HG02981 (cell line): Measurements from ENCODE around the gene PDE4D.
"Not testable (repeated sequence)": the region's sequence is repeated elsewhere in the genome, so short reads cannot be mapped to it uniquely, and the experiment has no call there.

ENCODE experiments used
- ATAC-seq: cut with Tn5 transposase; IDR thresholded peaks from one replicate; pipeline ENCODE4 v1.9.1; 2021; ENCODE audit warnings: mild to moderate bottlenecking, moderate library complexity; ENCODE audit not compliant: unreplicated experiment

The PDE4D gene

GRCh38 chr5:59486508-59486907 is 407.0 kb downstream of the PDE4D start:
- ATAC-seq: peak; percentile 46

DNA sequence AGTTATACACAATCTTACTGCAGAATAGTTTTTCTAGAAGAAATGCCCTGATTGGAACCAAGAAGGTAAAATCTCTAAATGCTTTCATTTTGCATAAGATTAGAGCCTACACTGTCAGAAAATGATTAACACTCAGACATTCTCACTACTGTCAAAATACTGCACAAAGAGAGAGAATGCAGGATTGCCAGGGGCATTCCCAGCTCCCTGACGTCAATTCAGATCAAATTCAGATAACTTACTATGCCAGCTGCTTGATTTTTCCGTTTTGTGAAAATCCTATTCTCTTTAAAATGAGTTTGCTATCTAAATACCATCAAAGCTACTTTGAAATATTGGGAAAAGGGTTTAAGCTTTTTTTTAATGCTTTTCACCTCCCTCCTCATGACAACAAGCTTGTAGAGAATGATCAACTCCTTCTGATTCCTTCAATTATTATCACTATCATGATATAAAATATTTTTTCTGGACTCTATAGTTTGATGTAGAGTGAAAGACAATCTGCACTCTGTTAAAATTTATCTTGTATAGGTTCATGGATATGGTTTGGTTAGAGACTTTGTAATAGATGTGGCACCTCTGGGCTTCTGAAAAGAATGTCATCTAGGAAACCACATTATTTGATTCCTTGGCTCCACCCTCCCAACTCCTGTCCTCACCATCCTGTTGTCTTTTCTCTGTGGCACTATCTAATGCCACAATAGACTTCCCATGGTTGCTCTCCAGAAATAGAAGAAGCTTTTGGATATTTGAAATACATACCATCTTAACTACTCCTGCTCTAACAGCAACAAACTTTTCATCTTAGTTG is 407.7 kb downstream of the PDE4D start:
- ATAC-seq: peak; percentile 33

- no peak for ATAC-seq
Observed at GRCh38 chr5:59485107-59485506, 408.4 kb downstream of the PDE4D start.

DNA sequence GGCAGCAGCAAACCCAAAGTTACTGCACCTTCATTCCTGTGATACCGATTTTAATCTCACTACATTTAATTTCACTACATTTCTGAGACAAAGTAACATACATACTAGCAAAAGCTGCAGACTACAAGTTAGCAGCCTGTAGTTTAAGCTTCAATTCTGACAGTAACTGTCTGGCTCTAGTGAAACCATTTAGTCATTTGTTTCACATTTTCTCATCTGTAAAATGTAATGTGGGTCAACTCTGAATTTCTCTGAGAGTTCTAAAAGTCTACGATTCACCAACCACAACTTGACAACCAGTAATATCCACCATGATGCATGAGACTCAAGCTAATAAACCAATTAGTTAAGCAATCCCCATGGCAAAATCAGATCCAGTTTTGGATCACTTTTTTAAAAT is 408.9 kb downstream of the PDE4D start:
- ATAC-seq: no peak

- no peak for ATAC-seq
Observed at GRCh38 chr5:59483971-59484472, 409.5 kb downstream of the PDE4D start.

GRCh38 chr5:59479086-59479485 is 414.4 kb downstream of the PDE4D start:
- no peak for ATAC-seq

- no peak for ATAC-seq
Observed at GRCh38 chr5:59474324-59474723, 419.2 kb downstream of the PDE4D start.

DNA sequence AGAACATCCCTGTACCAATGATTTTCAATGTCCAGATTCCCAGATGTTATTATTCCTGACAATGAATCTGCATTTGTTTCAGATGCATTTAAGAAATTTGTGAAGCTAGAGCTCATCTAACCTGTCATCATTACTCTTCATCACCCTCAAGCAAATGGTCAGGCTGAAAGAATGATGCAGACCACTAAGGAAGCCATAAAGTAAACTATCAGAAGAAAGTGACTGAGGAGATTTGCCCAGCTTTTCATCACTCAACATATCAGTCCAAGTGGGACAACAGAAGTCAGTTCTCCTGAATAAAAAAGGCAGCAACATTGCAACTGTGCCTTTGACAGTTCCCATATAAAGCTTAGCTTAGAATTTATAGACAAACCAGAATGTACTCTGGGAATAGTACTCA is 419.9 kb downstream of the PDE4D start:
- ATAC-seq: no peak

- no peak for ATAC-seq
Observed at GRCh38 chr5:59471463-59471862, 422.1 kb downstream of the PDE4D start.

DNA sequence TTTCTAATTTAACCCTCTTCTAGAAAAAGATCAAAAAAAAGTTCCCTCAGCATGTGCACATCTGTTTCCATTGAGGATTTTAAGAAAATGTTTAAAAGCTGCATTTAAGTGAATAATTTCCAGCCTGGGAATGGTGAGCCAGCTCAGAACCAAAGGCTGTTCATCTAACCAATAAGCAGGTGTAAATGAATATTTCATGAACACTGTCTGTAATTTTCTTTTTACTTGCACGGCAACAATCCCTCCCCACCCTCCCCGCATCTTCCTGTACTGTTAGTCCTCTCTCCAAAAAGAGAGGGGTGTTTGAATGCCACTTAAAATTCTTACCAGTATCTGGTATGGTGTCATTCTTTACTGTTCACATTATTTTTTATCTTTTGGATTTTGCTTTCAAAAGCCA is 425.6 kb downstream of the PDE4D start:
- no peak for ATAC-seq

GRCh38 chr5:59466271-59466670 is 427.3 kb downstream of the PDE4D start:
- no peak for ATAC-seq

GRCh38 chr5:59464969-59465368 is 428.6 kb downstream of the PDE4D start:
- no peak for ATAC-seq

DNA sequence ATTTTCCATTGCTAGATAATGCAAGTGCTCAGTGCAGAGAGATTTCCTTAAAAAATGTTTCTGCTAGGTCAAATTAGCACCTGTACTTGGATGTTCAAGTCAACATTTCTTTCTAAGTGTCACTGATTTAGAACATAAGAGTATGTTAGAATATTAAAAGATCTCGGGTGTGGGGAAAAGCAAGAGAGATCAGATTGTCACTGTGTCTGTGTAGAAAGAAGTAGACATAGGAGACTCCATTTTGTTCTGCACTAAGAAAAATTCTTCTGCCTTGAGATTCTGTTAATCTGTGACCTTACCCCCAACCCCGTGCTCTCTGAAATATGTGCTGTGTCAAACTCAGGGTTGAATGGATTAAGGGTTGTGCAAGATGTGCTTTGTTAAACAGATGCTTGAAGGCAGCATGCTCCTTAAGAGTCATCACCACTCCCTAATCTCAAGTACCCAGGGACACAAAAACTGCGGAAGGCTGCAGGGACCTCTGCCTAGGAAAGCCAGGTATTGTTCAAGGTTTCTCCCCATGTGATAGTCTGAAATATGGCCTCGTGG is 429.8 kb downstream of the PDE4D start:
- not testable (repeated sequence) for ATAC-seq

GRCh38 chr5:59462956-59463355 is 430.6 kb downstream of the PDE4D start:
- no peak for ATAC-seq

- ATAC-seq: no peak
Observed at GRCh38 chr5:59460368-59461153, 433.0 kb downstream of the PDE4D start.

DNA sequence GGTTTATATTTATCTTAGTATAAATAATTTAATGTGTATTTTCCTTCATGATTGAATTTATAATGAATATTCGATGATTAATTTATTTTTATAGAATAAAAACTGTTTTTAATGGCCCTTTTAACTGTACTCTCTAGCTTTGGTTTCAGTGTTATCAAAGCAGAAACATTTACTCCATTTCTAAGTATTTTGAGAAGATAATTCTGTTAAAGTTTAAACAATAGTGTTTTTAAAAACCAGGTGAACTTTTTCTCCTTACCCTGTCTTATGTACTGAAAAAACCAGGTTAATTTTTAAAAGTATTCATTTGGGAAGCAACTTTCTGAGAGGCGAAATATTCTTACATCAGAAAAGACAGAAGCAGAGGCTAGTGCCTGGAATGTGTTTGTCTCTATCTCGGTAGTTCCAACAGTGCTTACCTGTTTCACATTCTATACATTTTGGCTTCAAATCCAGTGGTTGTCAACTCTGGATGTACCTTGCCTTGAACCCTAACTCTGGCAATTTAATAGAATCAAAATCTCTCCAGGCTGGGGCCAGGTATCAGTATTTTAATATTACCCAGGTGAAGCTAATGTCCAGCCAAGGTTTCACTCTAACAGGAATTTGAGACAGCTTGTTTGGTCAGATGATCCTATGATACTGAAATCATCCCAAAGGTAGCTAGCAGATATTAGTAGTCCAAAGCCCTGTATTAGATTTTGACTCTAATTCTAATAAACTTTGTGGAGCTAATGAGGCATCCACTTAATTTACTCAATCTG is 434.4 kb downstream of the PDE4D start:
- no peak for ATAC-seq

GRCh38 chr5:59458321-59458720 is 435.2 kb downstream of the PDE4D start:
- no peak for ATAC-seq

DNA sequence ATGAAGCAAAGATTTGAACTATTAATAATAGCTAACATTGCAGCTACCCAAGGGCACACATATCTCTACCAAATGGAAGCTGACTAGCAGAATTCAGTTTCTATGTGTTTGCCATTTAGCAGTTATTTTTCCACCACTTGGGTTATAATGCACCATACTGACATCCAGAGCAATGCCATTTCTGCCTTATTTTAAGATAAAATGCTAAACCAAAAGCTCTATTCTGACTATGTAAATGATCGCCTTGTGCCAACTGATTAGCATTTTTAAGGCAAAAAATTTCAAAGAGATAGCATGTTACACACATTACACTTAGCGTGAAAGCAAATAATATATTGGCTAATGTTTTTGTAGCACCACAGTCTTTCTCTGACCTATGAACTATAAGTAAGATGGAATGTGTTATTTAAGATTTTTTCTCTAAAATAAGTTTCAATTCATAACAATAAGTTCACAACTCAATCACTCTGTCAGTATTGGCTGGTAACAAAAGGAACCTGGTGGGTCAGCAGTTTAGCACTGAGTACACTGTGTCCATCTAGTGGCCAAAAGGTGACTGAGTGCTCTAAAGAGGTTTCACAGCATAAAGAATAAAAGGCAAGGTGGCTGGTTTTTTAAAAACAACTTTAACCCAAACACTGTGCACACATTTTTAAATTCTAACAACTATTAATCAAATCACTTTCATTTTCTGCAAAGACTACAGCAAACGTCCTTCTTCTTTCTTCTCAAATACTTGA is 443.5 kb downstream of the PDE4D start:
- ATAC-seq: no peak

DNA sequence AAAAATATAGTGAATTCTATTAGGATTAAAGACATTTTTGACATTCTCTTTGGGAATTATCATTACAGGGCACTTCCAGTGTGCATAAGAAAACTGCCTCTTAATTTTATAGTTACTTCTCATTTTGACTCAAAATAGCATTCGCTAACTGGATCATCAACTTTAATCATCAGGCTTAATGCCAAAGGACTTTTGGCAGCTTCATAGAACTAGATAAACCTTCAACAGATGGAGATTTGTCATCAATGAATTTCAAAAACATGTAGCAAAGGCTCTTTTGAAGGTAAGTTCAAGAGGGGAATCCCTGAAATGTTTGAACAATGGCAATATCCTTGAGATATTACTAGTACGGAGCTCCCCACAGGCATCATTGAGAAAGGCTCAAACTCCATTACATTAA is 447.2 kb downstream of the PDE4D start:
- no peak for ATAC-seq

DNA sequence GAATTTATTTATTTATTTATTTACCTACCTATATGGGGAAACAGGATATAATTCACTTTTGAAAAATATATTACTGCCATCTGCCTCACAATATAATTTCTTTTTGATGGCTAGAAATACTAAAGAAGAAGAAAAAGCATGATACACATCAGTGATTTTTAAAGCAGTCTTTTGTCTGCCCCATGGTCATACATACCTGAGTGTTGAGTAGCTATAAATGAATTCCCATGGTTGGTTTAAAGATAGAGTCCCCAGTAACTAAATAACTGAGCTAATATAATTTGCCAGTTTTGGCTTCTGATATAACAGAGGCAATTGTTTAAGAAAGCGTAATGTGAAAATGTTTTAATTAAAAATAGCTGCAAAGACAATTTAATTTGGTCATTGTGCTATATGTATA is 447.8 kb downstream of the PDE4D start:
- ATAC-seq: no peak
